MM.1S (cell line): ENCODE measurements around the gene CNBP.

Source experiments
- CTCF ChIP-seq: fragments of 300-600 bp; sonication (generic); IDR thresholded peaks from 2 replicates; pipeline ENCODE4 v1.5.1; 2016; ENCODE audit warnings: antibody characterized with exemption, low read length, mixed read lengths
- EZH2 ChIP-seq: fragments of 300-600 bp; sonication (generic); optimal IDR thresholded peaks from 2 replicates; pipeline ENCODE3; 2017; ENCODE audit warnings: low read depth, mild to moderate bottlenecking, antibody characterized with exemption, low read length, mixed read lengths

GRCh38 chr3:129207479-129207878 is 23.8 kb upstream of the CNBP start:
- TF ChIP-seq EZH2 = no peak
- no peak for TF ChIP-seq CTCF
